HEK293T (cell line): ENCODE measurements around the gene LRP2BP.

Experiments
- CTCF ChIA-PET: fragments of 350-600 bp; formaldehyde crosslinking; extraction: SDS; loops from one replicate; lab custom pipeline; 2021; ENCODE audit warnings: antibody characterized with exemption, inconsistent platforms; lab: Yijun Ruan, JAX
- POLR2A ChIA-PET: fragments of 350-600 bp; formaldehyde crosslinking; extraction: SDS; loops from one replicate; lab custom pipeline; 2020; ENCODE audit warnings: antibody characterized with exemption, inconsistent platforms; lab: Yijun Ruan, JAX
- DNase-seq: peaks from one replicate; pipeline ENCODE4 v3.0.0; 2012; ENCODE audit warnings: mixed read lengths; ENCODE audit errors: extremely low spot score
- ARNT ChIP-seq: fragments of 450-650 bp; IDR thresholded peaks from 2 replicates; pipeline ENCODE4 v1.6.1; 2017; ENCODE audit warnings: mild to moderate bottlenecking
- BHLHE40 ChIP-seq: fragments of 450-650 bp; IDR thresholded peaks from 2 replicates; pipeline ENCODE4 v1.6.1; 2016; ENCODE audit warnings: mild to moderate bottlenecking, moderate library complexity, borderline replicate concordance
- CTBP1 ChIP-seq: fragments of 450-650 bp; IDR thresholded peaks from 2 replicates; pipeline ENCODE4 v1.6.1; 2016; ENCODE audit warnings: borderline replicate concordance
- ELF4 ChIP-seq: fragments of 450-650 bp; IDR thresholded peaks from 2 replicates; pipeline ENCODE4 v1.6.1; 2017; ENCODE audit warnings: antibody characterized with exemption
- FOXA1 ChIP-seq: fragments of 450-650 bp; IDR thresholded peaks from 2 replicates; pipeline ENCODE4 v1.6.1; 2016; ENCODE audit warnings: mild to moderate bottlenecking
- FOXK2 ChIP-seq: fragments of 450-650 bp; IDR thresholded peaks from 2 replicates; pipeline ENCODE4 v1.6.1; 2016; ENCODE audit warnings: mild to moderate bottlenecking
- FOXM1 ChIP-seq: fragments of 450-650 bp; IDR thresholded peaks from 2 replicates; pipeline ENCODE4 v1.6.1; 2017; ENCODE audit warnings: mild to moderate bottlenecking, borderline replicate concordance
- HDGF ChIP-seq: fragments of 450-650 bp; IDR thresholded peaks from 2 replicates; pipeline ENCODE4 v1.6.1; 2017; ENCODE audit warnings: antibody characterized with exemption, borderline replicate concordance
- L3MBTL2 ChIP-seq: fragments of 450-650 bp; conservative IDR thresholded peaks from 2 replicates; pipeline ENCODE4 v1.6.1; 2016; ENCODE audit warnings: mild to moderate bottlenecking
- LEF1 ChIP-seq: fragments of 450-650 bp; IDR thresholded peaks from 2 replicates; pipeline ENCODE4 v1.6.1; 2017; ENCODE audit warnings: mild to moderate bottlenecking, borderline replicate concordance
- NFRKB ChIP-seq: fragments of 450-650 bp; IDR thresholded peaks from 2 replicates; pipeline ENCODE4 v1.6.1; 2016; ENCODE audit warnings: mild to moderate bottlenecking, moderate library complexity
- PKNOX1 ChIP-seq: fragments of 450-650 bp; IDR thresholded peaks from 2 replicates; pipeline ENCODE4 v1.6.1; 2016
- SP1 ChIP-seq: fragments of 450-650 bp; IDR thresholded peaks from 2 replicates; pipeline ENCODE4 v1.6.1; 2017
- SUZ12 ChIP-seq: fragments of 450-650 bp; IDR thresholded peaks from 2 replicates; pipeline ENCODE4 v1.6.1; 2016; ENCODE audit warnings: mild to moderate bottlenecking
- TARDBP ChIP-seq: fragments of 450-650 bp; IDR thresholded peaks from 2 replicates; pipeline ENCODE4 v1.6.1; 2016
- ZNF384 ChIP-seq: fragments of 450-650 bp; IDR thresholded peaks from 2 replicates; pipeline ENCODE4 v1.6.1; 2016

Gene LRP2BP

GRCh38 chr4:185416955-185417354 is 21.2 kb upstream of the LRP2BP start:
- TF ChIP-seq SP1, result no peak
- POLR2A ChIA-PET, result no interaction called here
- CTCF ChIA-PET, result no interaction called here
- DNase-seq, result no peak

GRCh38 chr4:185412412-185412811 is 16.7 kb upstream of the LRP2BP start:
- ChIA-PET POLR2A (interaction anchor here (1.1 kb wide), 1 partner anchor 15 kb away, joined by 3 read pairs; the partner anchor contains the start of gene ANKRD37), CTCF (no interaction called here)
- DNase-seq, result no peak
- no peak for TF ChIP-seq HDGF
- TF ChIP-seq ELF4, result no peak
- no peak for TF ChIP-seq ARNT
- TF ChIP-seq SP1, result no peak
- no peak for TF ChIP-seq LEF1
- no peak for TF ChIP-seq FOXA1

- CTCF ChIA-PET, result no interaction called here
- TF ChIP-seq LEF1 (no peak), HDGF (no peak), ARNT (no peak), FOXM1 (no peak), L3MBTL2 (no peak), SUZ12 (no peak), SP1 (no peak), TARDBP (no peak), NFRKB (no peak), PKNOX1 (no peak), ZNF384 (no peak)
- DNase-seq, result no peak
- POLR2A ChIA-PET, result interaction anchor here (1.1 kb wide), 1 partner anchor 15 kb away, joined by 3 read pairs; the partner anchor contains the start of gene ANKRD37
Measured at GRCh38 chr4:185411849-185412248, 16.1 kb upstream of the LRP2BP start.

GRCh38 chr4:185408432-185408831 is 12.7 kb upstream of the LRP2BP start:
- ChIA-PET CTCF (no interaction called here), POLR2A (no interaction called here)
- DNase-seq, result no peak
- TF ChIP-seq SP1 (no peak), PKNOX1 (no peak), FOXK2 (no peak), SUZ12 (no peak), FOXM1 (no peak), ARNT (no peak), ZNF384 (no peak), ELF4 (no peak), CTBP1 (no peak), BHLHE40 (no peak), HDGF (no peak), LEF1 (no peak), L3MBTL2 (no peak), FOXA1 (no peak), TARDBP (no peak), NFRKB (no peak)

GRCh38 chr4:185405296-185405999 is 9.7 kb upstream of the LRP2BP start:
- CTCF ChIA-PET, result no interaction called here
- no peak for DNase-seq
- POLR2A ChIA-PET, result interaction anchor here (1.2 to 2.6 kb wide), 2 partner anchors 9 to 20 kb away, joined by 4 to 17 read pairs; partner anchors contain the start of genes ANKRD37, LRP2BP and UFSP2
- TF ChIP-seq CTBP1 (no peak), TARDBP (no peak), L3MBTL2 (no peak), LEF1 (no peak), NFRKB (no peak), ZNF384 (no peak), PKNOX1 (no peak), FOXA1 (no peak)

- ChIA-PET CTCF (no interaction called here), POLR2A (interaction anchor here (2.6 kb wide), 1 partner anchor 8 kb away, joined by 17 read pairs; the partner anchor contains the start of genes ANKRD37 and LRP2BP)
- DNase-seq, result no peak
- TF ChIP-seq LEF1, result no peak
- no peak for TF ChIP-seq ARNT
- no peak for TF ChIP-seq FOXM1
- TF ChIP-seq CTBP1, result no peak
- TF ChIP-seq PKNOX1, result no peak
- TF ChIP-seq SUZ12, result no peak
- TF ChIP-seq ZNF384, result no peak
- TF ChIP-seq ELF4, result no peak
- TF ChIP-seq FOXK2, result no peak
- no peak for TF ChIP-seq BHLHE40
- TF ChIP-seq HDGF, result no peak
- TF ChIP-seq L3MBTL2, result no peak
- no peak for TF ChIP-seq TARDBP
- no peak for TF ChIP-seq SP1
- no peak for TF ChIP-seq NFRKB
- no peak for TF ChIP-seq FOXA1
Measured at GRCh38 chr4:185404031-185404430, 8.3 kb upstream of the LRP2BP start.
